GM13976 (cell line): ENCODE measurements around the gene TRABD2B.

ENCODE experiments used
- DNase-seq: peaks from one replicate; pipeline ENCODE4 v3.0.0; 2012; ENCODE audit warnings: low spot score
- CTCF ChIP-seq: IDR thresholded peaks from 2 replicates; pipeline ENCODE4 v1.5.1; 2012; ENCODE audit warnings: borderline replicate concordance, mild to moderate bottlenecking; ENCODE audit not compliant: insufficient read depth; ENCODE audit errors: extremely low read depth, missing control alignments, control extremely low read depth
- in situ Hi-C: fragments of 300-500 bp; cut with MboI; formaldehyde crosslinking; loops from one replicate; pipeline ENCODE4 v1.12.0; 2022; ENCODE audit warnings: low sequenced_read_pairs, mixed read lengths, inconsistent platforms; ENCODE audit not compliant: unreplicated experiment

TRABD2B gene

DNA sequence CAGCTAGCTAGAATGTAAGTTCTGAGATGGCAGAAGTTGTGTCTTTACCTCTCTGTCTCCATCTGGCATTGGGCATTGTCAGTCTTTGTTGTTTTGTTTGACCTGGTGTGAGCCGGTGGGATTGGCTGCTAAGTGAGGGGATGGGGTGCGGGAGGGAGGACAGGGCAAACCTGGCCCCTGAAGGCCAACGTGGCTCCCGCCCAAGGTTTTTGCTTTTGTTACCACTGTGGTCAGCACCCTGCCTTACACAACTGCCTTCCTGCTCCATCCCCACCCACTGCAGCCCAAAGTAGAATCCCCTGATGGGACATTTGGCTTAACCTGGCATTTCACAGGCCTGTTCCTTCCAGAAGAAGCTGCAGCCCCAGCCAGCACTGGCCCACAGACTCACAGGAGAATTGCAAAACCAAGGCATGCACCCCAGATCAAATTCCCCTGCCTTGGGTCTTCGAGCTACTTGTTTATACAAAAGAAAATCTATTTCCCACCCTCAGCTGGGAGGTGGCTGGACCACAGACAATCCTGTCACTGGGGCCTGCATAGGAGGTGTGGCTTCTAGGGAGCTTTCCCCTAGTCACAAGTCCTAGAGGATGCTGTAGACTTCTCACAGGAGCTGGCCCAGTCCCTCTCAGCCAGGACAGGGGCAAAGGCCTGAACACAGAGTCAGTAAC lies 147.5 kb downstream of the TRABD2B start:
- in situ Hi-C loops, result no loop called here
- no peak for DNase-seq
- no peak for TF ChIP-seq CTCF

- in situ Hi-C loops, result no loop called here
- DNase-seq, result no peak
- no peak for TF ChIP-seq CTCF
Measured at GRCh38 chr1:47849005-47849521, 148.1 kb downstream of the TRABD2B start.

GRCh38 chr1:47847763-47848162 lies 149.4 kb downstream of the TRABD2B start:
- TF ChIP-seq CTCF, result no peak
- DNase-seq, result no peak
- in situ Hi-C loops, result no loop called here

DNA sequence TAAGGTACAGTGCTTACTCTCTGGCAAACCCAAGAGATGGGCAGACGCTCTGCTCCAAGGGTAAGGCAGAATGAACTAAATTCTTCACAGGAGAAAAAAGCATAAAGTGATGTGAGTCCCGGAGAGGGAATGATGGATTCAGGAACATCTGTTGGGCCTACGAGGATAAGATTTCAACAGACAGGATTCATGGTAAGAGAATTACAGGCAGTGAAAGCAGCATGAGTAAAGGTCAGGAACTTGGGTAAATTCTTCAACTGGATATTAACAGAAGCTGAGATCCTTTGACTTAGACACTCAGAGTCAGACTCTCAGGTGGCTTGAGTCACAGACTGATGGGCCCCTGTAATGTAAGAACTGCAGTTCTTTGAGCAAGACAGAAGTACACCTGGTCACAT lies 152.6 kb downstream of the TRABD2B start:
- DNase-seq, result no peak
- no peak for TF ChIP-seq CTCF
- in situ Hi-C loops, result no loop called here

- no peak for DNase-seq
- TF ChIP-seq CTCF, result no peak
- in situ Hi-C loops, result no loop called here
Measured at GRCh38 chr1:47843781-47844557, 153.2 kb downstream of the TRABD2B start.

DNA sequence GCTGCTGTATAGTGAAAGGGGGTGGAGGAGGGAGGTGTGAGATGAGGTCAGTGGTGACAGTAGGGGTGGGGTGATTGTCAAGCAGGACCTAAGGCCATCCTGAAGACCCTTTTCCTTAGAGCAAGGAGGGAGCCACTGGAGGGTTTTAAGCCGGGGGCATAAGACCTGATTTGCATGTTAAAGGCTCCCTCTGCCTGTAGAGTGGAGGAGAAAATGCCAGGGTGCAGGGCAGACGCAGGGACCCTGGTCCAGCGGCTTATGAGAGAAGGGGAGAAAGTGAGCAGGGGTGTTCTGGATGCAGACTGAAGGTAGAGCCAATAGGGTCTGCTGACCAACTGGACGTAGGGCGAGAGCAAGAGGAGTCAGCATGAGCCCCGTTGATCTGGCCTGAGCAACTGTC lies 154.1 kb downstream of the TRABD2B start:
- no peak for DNase-seq
- TF ChIP-seq CTCF, result no peak
- in situ Hi-C loops, result no loop called here
